Lower leg skin (tissue), 3 donors: ENCODE measurements around the gene CCDC142.

Experiments
- CTCF ChIP-seq, 3 donors: fragments of 450-650 bp; IDR thresholded peaks; one replicate each; pipeline ENCODE4 v1.5.1; 2016; ENCODE audit warnings: antibody characterized with exemption in 3 of 3, mild to moderate bottlenecking in 3 of 3, moderate library complexity in 2 of 3
- POLR2A ChIP-seq, 2 donors: fragments of 450-650 bp; IDR thresholded peaks; one replicate each; pipeline ENCODE4 v1.6.1; 2016 to 2017; ENCODE audit warnings: antibody characterized with exemption in 2 of 2, mild to moderate bottlenecking in 1 of 2, moderate library complexity in 1 of 2

GRCh38 chr2:74491648-74492544, 9.1 kb upstream of the CCDC142 start:
- TF ChIP-seq CTCF (IDR thresholded peaks at IDR 0.05) (no peak), POLR2A (IDR thresholded peaks at IDR 0.05) (no peak)
